HG02763 (cell line): ENCODE results near the gene EFR3B.

Experiments used
- ATAC-seq: cut with Tn5 transposase; IDR thresholded peaks from one replicate; pipeline ENCODE4 v1.9.1; 2021; ENCODE audit warnings: mild to moderate bottlenecking, moderate library complexity; ENCODE audit not compliant: unreplicated experiment

EFR3B gene

GRCh38 chr2:25032901-25033300, 9.0 kb upstream of the EFR3B start:
- no peak for ATAC-seq

DNA sequence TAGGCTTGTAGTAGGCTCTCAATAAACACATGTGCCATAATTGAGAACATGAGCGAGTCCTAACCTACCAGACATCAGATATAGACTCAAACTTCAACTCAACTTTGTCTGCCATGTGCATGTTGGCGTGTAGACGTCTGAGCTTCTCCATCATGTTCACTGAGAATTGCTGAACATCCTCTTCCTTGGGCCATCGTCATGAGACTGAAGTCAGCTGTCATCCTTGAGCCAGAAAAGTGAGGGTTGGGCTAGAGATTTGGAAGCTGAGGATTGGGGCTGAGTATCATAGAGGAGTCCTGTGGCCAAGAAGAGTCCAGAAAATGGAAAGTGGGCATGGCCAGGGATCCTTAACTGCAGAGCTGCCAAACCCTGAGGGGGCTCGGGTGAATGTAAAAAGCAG, 7.8 kb upstream of the EFR3B start:
- ATAC-seq = no peak

GRCh38 chr2:25035537-25036220, 6.2 kb upstream of the EFR3B start:
- ATAC-seq = no peak

GRCh38 chr2:25036221-25036559, 5.7 kb upstream of the EFR3B start:
- ATAC-seq = no peak

GRCh38 chr2:25039126-25039525, 2.8 kb upstream of the EFR3B start:
- no peak for ATAC-seq

DNA sequence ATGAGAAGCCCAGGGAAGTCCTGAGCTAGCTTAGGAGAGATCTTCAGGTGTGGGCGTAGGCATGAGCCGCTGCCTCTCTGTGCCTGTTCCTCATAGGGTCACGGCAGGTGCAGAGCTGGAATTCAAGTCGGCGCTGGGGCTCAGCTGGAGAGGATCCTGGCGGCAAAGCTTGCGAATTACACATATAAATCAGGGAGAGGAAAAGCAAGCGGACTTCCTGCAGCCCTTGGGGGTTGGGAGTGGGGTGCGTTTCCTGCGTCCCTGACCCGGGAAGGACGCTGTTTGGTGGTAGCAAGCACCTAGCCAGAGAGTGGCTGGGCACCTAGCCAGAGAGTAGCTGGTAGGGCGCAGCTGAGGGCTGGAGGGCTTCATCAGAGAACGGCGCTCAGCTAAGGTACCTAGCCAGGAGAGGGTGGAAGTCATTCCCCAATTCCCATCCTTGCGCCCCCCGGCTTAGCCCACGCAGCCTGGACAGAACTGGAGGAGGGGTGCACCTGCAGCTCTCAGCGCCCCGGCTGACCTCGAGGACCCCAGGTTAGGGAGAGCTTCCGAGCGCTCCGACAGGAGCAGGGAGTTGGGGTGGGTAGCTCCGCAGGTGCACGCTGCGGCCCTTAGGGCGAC, 459 bp upstream of the EFR3B start:
- peak; percentile 5 for ATAC-seq

DNA sequence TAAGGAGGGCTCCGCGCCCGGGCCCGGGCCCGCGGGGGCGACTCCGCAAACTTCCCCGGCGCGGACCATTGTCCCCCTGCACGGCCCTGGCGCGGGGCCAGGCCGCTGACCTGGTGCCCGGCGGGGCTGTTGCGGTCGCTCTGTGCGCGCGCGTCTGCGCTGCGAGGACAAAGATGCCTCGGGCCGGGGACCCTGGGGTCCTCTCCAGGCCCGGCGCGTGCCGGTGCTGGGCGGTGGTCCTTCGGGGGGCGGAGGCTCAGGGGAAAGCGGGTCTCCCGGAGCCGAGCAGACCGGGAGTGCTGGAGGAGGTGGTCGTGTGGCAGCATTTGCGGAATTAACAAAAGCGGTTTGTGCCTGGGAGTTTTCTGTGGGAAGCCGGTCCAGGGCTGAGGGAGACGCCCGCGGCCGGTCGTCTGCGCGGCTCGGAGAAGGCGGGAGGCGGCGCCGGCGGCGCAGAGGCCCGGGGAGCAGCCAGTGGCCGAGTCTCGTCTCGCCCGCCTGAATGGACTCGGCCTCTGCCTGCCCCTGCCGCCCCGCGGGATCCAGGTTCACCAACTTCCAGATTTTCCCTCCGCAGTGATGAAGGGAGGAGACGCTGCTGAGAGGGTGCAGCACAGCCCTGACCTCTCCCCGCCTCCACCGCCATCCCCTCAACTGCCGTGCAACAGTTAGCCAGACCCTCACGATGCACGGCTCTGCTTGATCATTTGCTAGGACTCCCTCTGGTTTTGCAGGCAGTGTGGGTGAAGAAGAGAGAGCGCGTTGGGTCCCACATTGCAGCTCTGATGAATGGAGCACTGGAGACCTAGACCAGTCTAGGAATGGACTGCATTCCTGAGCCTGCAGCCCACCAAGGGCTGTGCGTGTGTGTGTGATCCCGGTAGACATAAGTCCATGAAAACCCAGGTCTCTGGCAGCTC, 705 bp downstream of the EFR3B start:
- ATAC-seq = no peak

GRCh38 chr2:25043241-25043867, 1.5 kb downstream of the EFR3B start:
- no peak for ATAC-seq

DNA sequence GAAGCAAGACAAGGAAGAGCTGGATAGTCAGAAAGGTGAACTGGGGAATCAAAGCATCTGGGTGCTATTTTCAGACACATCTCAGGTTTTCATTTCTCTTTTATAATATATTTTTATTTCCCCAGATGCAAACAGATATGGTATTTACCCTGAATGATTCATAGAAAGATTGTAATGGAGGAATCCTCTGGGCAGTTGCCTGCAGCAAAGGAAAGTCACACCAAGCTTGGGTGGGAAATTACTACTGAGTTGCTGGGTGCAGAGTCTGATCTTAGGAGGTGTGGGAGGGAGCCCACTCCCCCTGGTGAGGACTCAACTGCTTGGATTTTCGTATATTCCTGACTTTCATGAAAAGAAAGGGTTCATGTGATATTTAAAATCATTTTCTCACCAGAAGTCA, 2.1 kb downstream of the EFR3B start:
- no peak for ATAC-seq

DNA sequence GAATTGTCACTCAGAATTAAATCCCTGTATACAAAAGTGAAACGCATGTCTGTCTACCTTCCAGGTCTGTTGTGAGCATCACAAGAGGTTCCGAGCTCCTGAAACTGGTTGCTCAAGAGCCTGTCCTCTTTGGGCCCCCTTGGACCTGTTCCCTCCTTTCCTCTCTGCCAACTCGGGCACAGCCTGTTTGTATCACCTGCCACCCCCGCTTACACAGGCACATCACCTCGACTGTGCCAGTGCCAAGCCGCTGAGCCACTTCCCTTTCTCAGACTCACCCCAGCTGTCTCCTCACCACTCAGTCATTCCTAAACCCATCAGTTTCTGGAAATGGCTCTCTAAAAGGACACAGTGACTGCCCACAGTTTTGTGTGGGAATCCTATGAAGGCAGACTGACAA, 3.1 kb downstream of the EFR3B start:
- ATAC-seq = no peak

DNA sequence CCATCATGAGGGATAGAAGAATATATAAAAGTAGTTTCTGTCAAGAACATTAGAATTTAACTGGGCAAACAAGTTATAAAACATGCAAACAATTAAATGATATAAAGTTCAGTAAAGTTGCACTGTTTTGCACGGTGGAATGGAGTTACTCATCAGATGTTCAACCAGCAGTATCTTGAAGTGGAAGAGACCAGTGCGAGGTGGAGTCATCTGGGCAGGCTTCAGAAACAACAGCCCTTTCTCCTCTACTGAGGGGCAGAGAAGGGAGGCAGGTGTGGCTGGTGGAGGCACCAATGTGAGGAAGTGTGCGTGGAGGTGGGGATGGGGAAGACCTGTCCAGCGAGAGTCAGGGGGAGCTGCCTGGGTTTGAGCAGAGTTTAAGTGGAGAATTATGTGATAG, 7.5 kb downstream of the EFR3B start:
- ATAC-seq = no peak

DNA sequence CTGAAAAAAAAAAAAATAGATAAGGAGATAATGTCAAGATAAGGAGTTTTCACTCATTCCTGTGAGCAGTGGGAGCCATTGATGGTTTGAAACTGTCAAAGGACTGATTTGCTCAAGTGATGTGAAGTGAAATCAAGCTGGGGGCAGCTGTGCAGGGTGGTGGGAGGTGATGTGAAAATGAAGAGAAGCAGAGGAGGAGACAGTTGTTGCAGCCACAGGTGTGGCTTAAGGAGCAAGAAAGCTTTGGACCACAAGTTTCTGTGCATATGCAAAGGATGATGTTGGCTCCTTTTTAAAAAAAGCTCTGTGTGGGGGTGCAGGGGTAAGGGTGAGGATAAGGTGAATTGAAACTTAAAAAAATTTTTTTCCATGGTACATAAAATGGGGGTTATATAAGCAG, 8.3 kb downstream of the EFR3B start:
- peak; percentile 54 for ATAC-seq

DNA sequence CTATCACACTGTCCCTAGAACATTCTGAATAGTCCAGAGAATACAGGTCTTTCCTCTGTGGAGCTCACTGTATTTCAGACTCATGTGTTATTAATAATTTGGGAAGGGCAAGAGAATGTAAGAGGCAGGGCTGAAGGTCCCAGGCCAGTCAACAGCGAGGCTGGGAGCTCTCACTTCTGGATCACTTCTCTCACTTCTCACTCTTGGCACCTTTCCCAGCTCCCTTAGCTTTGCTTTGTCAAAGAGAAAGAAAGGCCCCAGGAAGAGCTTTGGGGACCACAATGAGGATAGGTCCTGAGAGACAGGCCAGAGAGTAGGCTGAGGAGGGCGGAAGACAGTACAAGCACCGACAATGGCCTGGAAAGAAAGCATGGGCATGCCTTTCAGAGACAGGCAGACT, 11.2 kb downstream of the EFR3B start:
- no peak for ATAC-seq

- no peak for ATAC-seq
Measured at GRCh38 chr2:25054720-25055119, 12.8 kb downstream of the EFR3B start.

- no peak for ATAC-seq
Measured at GRCh38 chr2:25055376-25055920, 13.6 kb downstream of the EFR3B start.

- no peak for ATAC-seq
Measured at GRCh38 chr2:25056098-25056821, 14.4 kb downstream of the EFR3B start.

DNA sequence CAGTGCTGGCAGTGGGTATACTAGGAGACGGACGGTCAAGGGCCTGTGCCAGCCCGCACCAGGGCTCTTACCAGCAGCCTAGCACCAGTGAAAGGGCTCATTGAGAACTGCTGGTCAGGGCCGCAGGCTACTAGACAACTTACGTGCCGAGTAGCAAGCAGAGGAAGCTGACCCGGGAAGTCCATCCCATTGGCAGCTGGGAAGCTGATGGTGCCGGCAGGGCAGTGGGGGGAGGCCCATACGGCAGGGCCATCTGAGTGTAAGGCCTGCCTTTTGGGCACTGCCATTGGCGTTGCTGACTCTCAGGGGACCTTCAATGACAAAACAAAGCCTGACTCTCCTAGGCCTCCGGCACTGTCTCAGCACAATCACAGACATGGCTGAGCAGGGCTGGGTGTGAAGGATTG, 20.6 kb downstream of the EFR3B start:
- no peak for ATAC-seq

DNA sequence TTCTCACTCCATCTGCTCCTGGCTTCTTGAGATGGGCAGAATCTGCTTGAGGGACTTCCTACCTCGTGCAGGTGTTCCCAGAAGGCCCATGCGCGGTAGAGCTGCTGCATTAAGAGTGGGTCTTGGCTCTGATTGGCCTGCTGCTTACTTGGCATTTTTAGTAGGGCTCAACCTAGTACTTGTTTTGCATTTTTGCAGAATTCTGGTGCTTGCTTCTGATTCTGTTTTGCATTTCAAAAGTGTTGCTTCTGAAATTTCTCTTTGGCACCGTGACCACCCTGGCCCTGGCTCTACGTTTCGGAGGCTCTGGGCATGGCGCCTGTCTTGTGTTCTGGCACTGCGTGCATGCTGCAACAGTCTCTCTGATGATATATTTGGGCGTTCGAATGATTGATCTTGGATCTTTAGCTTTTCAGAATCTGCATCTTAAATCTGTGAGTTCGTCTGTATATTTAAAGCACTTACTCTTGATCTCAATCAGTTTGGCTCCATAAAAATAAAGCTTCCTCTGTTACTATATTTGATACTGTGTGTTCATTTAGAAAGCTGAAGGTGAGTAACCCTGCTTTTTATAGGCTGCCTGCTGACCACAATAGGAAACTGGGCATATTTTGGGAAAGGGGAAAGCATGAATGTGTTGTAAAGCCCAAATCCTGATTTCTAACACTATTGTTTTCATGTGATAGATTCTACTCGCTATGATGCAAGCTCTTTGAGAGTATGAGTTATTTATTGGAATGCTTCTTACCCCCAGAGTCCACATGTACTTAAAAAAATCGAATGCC, 22.2 kb downstream of the EFR3B start:
- no peak for ATAC-seq

GRCh38 chr2:25065768-25066167, 23.9 kb downstream of the EFR3B start:
- ATAC-seq = no peak

GRCh38 chr2:25066455-25066854, 24.6 kb downstream of the EFR3B start:
- ATAC-seq = no peak
